Heart left ventricle (tissue), 13 donors: Measurements from ENCODE around the gene CSTF3.

ENCODE experiments used
- POLR2A ChIP-seq, 2 donors: fragments of 450-650 bp; IDR thresholded peaks; one replicate each; pipeline ENCODE4 v1.6.1; 2017; ENCODE audit warnings: antibody characterized with exemption in 2 of 2, mild to moderate bottlenecking in 2 of 2, moderate library complexity in 2 of 2
- TF ChIP-seq, protein P1 (sequence below), 12 donors: fragments of 200-600 bp; sonication (generic) in 4 of 12; IDR thresholded peaks; one replicate each; pipeline versions ENCODE4 v1.5.0 to v1.8.0; 2018 to 2022; ENCODE audit warnings: antibody characterized with exemption in 12 of 12, mild to moderate bottlenecking in 5 of 12
- donor health status: ischemic (EF 13 %, LVEDD 7.1; RV severe dilation, severe dysfunction).
- donor health status: DM: no; HTN: yes; CAD: no.
- donor health status: DM: no; HTN: no; CAD: no.
- donor health status: ischemic (EF 25% LVEDD 6.9; RV normal size, moderate dysfunction).
- donor health status: ischemic (EF 25% LVEDD 5.7; RV mildly dilated, moderate dysfunction).
- donor health status: ischemic (EF 35%, LVEDD 5.7; RV mildly dilated, moderate dysfunction).
- donor health status: nonischemic (EF 11% LVEDD 7.7; RV severe dilation, severe dysfunction).
- donor health status: DM: yes; HTN: yes; CAD: no.
- donor health status: PGD.
- donor health status: ischemic (EF 29% LVEDD 5.4; RV normal size, mild dysfunction).
- donor health status: nonischemic (EF 23%, LVEDD 6.1; RV moderate dilation, normal function).

DNA sequence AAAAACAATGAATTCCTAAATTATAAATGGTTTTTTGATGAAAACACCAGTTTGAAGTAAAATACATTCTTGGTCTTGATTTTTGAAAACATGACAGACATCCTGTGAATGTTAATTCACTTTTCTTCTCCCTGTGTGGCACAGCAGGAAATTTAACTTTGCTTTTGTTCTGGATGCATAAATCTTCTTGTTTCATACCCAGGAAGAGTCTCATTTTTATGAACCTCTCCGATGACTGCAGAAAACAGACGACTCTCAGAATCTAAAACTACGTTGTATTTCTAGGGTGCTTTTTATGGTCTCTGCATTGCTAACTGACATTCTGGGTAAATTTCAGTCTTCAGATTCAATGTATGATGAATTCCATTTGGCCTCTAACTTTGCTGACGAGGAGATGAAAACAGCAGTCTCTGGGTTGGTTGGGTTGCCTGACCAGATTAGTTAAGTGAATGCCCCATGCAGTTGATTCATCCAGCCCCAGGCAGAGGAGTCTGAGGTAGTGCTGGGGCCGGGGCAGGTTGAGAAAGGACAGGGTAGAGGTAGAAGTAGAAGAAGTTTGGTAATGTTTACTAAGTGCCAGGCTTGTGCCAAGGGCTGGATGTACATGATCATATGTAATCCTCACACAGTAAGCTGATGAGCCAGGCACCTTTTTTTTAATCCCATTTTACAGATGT lies 101.8 kb downstream of the CSTF3 start:
- TF ChIP-seq, protein P1, sequence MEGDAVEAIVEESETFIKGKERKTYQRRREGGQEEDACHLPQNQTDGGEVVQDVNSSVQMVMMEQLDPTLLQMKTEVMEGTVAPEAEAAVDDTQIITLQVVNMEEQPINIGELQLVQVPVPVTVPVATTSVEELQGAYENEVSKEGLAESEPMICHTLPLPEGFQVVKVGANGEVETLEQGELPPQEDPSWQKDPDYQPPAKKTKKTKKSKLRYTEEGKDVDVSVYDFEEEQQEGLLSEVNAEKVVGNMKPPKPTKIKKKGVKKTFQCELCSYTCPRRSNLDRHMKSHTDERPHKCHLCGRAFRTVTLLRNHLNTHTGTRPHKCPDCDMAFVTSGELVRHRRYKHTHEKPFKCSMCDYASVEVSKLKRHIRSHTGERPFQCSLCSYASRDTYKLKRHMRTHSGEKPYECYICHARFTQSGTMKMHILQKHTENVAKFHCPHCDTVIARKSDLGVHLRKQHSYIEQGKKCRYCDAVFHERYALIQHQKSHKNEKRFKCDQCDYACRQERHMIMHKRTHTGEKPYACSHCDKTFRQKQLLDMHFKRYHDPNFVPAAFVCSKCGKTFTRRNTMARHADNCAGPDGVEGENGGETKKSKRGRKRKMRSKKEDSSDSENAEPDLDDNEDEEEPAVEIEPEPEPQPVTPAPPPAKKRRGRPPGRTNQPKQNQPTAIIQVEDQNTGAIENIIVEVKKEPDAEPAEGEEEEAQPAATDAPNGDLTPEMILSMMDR (IDR thresholded peaks at IDR 0.05): no peak
- TF ChIP-seq POLR2A (IDR thresholded peaks at IDR 0.05): no peak
